Ovary (tissue), 9 donors: ENCODE measurements around the gene ARHGEF19. TPM values are rescaled to one million over a fixed set of nuclear protein-coding genes. Genes with fewer than 3 reads are reported as not detected.
A peak's percentile ranks its signal among the peaks of the same experiment; 100 is the strongest.
"Not testable (repeated sequence)": the region's sequence is repeated elsewhere in the genome, so short reads cannot be mapped to it uniquely, and the experiment has no call there.

Experiments
- DNase-seq, 5 donors: peaks; one replicate each; pipeline ENCODE4 v3.0.0-alpha.2; 2019 to 2020
- H3K27ac ChIP-seq, 2 donors: fragments of 200-600 bp; one replicate each; pipeline versions ENCODE4 v1.5.1 to v1.8.0; 2019 to 2022
- H3K27me3 ChIP-seq: fragments of 200-600 bp; one replicate; pipeline ENCODE4 v1.8.0; 2022
- H3K36me3 ChIP-seq: fragments of 200-600 bp; sonication (generic); one replicate; pipeline ENCODE4 v1.5.1; 2019
- H3K4me1 ChIP-seq: one replicate; pipeline ENCODE4 v1.8.1; 2013; ENCODE audit warnings: mild to moderate bottlenecking, moderate library complexity; ENCODE audit not compliant: insufficient read depth
- H3K4me3 ChIP-seq: fragments of 200-600 bp; sonication (generic); one replicate; pipeline ENCODE4 v1.5.1; 2017
- H3K9me3 ChIP-seq, 2 donors: fragments of 200-600 bp in 1 of 2; sonication (generic) in 1 of 2; one replicate each; pipeline versions ENCODE4 v1.5.1 to v1.8.1; 2013 to 2019; ENCODE audit warnings: mild to moderate bottlenecking in 1 of 2, moderate library complexity in 1 of 2
- CTCF ChIP-seq, 3 donors: fragments of 450-650 bp in 2 of 3; fragments of 200-600 bp in 1 of 3; IDR thresholded peaks; one replicate each; pipeline versions ENCODE4 v1.5.1 to v1.8.0; 2016 to 2022; ENCODE audit warnings: antibody characterized with exemption in 3 of 3, mild to moderate bottlenecking in 1 of 3
- EP300 ChIP-seq: sonication (generic); formaldehyde crosslinking; IDR thresholded peaks from one replicate; pipeline ENCODE4 v1.6.1; 2017; ENCODE audit warnings: antibody characterized with exemption
- POLR2A ChIP-seq: fragments of 450-650 bp; IDR thresholded peaks from one replicate; pipeline ENCODE4 v1.6.1; 2017; ENCODE audit warnings: antibody characterized with exemption, mild to moderate bottlenecking, moderate library complexity
- WGBS, 3 donors: extraction: QIAGEN DNeasy Blood & Tissue Kit in 1 of 3; methylation state at CpG; one replicate each; pipeline versions ENCODE4 v1.1.5 to v1.1.7; 2013 to 2017; 5-methylcytosine and 5-hydroxymethylcytosine counted together
- intact Hi-C, 4 donors: fragments of 100-400 bp; cut with DNase I; formaldehyde crosslinking; loops; one replicate each; pipeline versions ENCODE4 v1.11.0 to v1.15.1; 2022 to 2023
- polyA plus RNA-seq, 2 donors: library from polyadenylated mRNA; stranded (reverse); fragments of 200-250 nt in 1 of 2; fragments of 350-450 nt in 1 of 2; fragmentation: Illumina TruSeq in 1 of 2; extraction: RNeasy Lipid Tissue Mini Kit (QIAGEN cat#74804) in 1 of 2; gene quantifications; one replicate each; pipeline ENCODE4 v1.2.3, GENCODE V29; 2013 to 2014
- total RNA-seq, 7 donors: library from RNA; depleted of rRNA in 2 of 7; stranded (reverse); fragments of >200 nt in 2 of 7; fragmentation: NEBNext Ultra II Directional in 3 of 7; extraction: Animal tissue kit (Norgen Biotek cat#: 25700) in 3 of 7; gene quantifications; one replicate each; pipeline versions ENCODE4 v1.1.0 to v1.2.4, GENCODE V29; 2016 to 2023
- donor health status: DM: no; HTN: no; CAD: no; lungs with moderate emphysema.
- donor health status: DM: no; HTN: no; CAD: no.
- donor health status: Bipolar disorder and iron deficiency.
- donor health status: DM: yes; HTN: yes; CAD: no.
- donor health status: DM: no; HTN: no; CAD: no.
- donor health status: DM: yes; HTN: yes; CAD: no.

Gene ARHGEF19
- total and polyA plus RNA-seq, 9 donors, result 2.3 to 30.4 (median 14.6) TPM

GRCh38 chr1:16164213-16165072 lies 48.0 kb downstream of the ARHGEF19 start:
- Histone ChIP-seq H3K4me1 (no peaks in the 10 kb centered on the region), H3K27me3 (no peaks in the 10 kb centered on the region), H3K27ac (no peak overlapping the region), H3K9me3 (no peaks in the 10 kb centered on the region), H3K4me3 (no peak overlapping the region), H3K36me3 (no peaks in the 10 kb centered on the region)
- no peak for DNase-seq
- intact Hi-C loops, result no loop called here
- 66 to 70% (median 70%) methylated on average over 17 of the region's 17 CpGs for WGBS, 3 donors
- TF ChIP-seq CTCF (IDR thresholded peaks at IDR 0.05) (no peak), EP300 (no peak), POLR2A (no peak)

GRCh38 chr1:16163608-16164212 lies 48.7 kb downstream of the ARHGEF19 start:
- DNase-seq, H3K27me3 ChIP-seq, H3K9me3 ChIP-seq, intact Hi-C loops, H3K36me3 ChIP-seq, H3K4me1 ChIP-seq, H3K27ac ChIP-seq, H3K4me3 ChIP-seq: not testable (repeated sequence)
- 88 to 95% (median 91%) methylated on average over 12 of the region's 12 CpGs for WGBS, 3 donors

- peak in 1 of 5 donors; percentile 21 for DNase-seq
- H3K4me3 ChIP-seq, result no peak overlapping the region
- no peaks in the 10 kb centered on the region for H3K4me1 ChIP-seq
- TF ChIP-seq CTCF (IDR thresholded peaks at IDR 0.05) (no peak), POLR2A (no peak), EP300 (no peak)
- H3K9me3 ChIP-seq, result no peaks in the 10 kb centered on the region
- no peaks in the 10 kb centered on the region for H3K27me3 ChIP-seq
- H3K27ac ChIP-seq, result no peak overlapping the region
- WGBS, 3 donors, result 56 to 60% (median 57%) methylated on average over 32 of the region's 32 CpGs
- intact Hi-C loops, result no loop called here
- H3K36me3 ChIP-seq, result no peaks in the 10 kb centered on the region
These were observed 50.2 kb downstream of the ARHGEF19 start for GRCh38 chr1:16162163-16162822.

- Histone ChIP-seq H3K27me3 (no peaks in the 10 kb centered on the region), H3K27ac (no peak overlapping the region), H3K36me3 (no peaks in the 10 kb centered on the region), H3K4me3 (no peak overlapping the region), H3K4me1 (no peaks in the 10 kb centered on the region), H3K9me3 (no peaks in the 10 kb centered on the region)
- intact Hi-C loops, result no loop called here
- DNase-seq, result no peak
- TF ChIP-seq EP300 (no peak), CTCF (IDR thresholded peaks at IDR 0.05) (no peak), POLR2A (no peak)
- WGBS, 3 donors, result 79 to 93% (median 92%) methylated on average over 5 of the region's 5 CpGs
These were observed 50.7 kb downstream of the ARHGEF19 start for GRCh38 chr1:16161717-16162116.
